ENCODE results near the gene ITGAE.

The ITGAE gene

GRCh38 chr17:3768341-3768740, 32.6 kb downstream of the ITGAE start:
- Histone ChIP-seq H3K4me1 (ENCODE audit: control insufficient read depth, insufficient read depth, low read length) (no peaks in the 10 kb centered on the region), H3K9me3 (ENCODE audit: control insufficient read depth, insufficient read depth, low read depth, low read length) (no peaks in the 10 kb centered on the region), H3K4me3 (ENCODE audit: low read depth, low read length) (no peak overlapping the region), H3K27ac (ENCODE audit: extremely low read depth, low read depth, low read length) (no peak overlapping the region), H3K36me3 (ENCODE audit: control insufficient read depth in 2 of 2, insufficient read depth in 1 of 2, low read length in 2 of 2) (no peaks in the 10 kb centered on the region)
- ChIA-PET CTCF (no interaction called here), POLR2A (no interaction called here)
- TF ChIP-seq KLF10 (tag by site-specific recombination; IDR thresholded peaks at IDR 0.05) (no peak), ZNF830 (tag by site-specific recombination; IDR thresholded peaks at IDR 0.05; ENCODE audit: low read depth) (no peak), ZNF394 (tag by site-specific recombination; IDR thresholded peaks at IDR 0.05; ENCODE audit: borderline replicate concordance) (no peak), ZNF48 (tag by site-specific recombination; IDR thresholded peaks at IDR 0.05) (no peak), ZNF600 (tag by site-specific recombination; IDR thresholded peaks at IDR 0.05) (no peak), ZNF473 (tag by site-specific recombination; IDR thresholded peaks at IDR 0.05) (no peak), ZNF629 (tag by site-specific recombination; IDR thresholded peaks at IDR 0.05) (no peak), FEZF1 (tag by site-specific recombination; IDR thresholded peaks at IDR 0.05) (no peak), ZNF148 (tag by site-specific recombination; IDR thresholded peaks at IDR 0.05; ENCODE audit: borderline replicate concordance) (no peak), ZNF2 (tag by site-specific recombination; IDR thresholded peaks at IDR 0.05) (no peak), ZNF221 (tag by site-specific recombination; IDR thresholded peaks at IDR 0.05; ENCODE audit: borderline replicate concordance) (no peak)
- TF ChIP-seq, protein P1, sequence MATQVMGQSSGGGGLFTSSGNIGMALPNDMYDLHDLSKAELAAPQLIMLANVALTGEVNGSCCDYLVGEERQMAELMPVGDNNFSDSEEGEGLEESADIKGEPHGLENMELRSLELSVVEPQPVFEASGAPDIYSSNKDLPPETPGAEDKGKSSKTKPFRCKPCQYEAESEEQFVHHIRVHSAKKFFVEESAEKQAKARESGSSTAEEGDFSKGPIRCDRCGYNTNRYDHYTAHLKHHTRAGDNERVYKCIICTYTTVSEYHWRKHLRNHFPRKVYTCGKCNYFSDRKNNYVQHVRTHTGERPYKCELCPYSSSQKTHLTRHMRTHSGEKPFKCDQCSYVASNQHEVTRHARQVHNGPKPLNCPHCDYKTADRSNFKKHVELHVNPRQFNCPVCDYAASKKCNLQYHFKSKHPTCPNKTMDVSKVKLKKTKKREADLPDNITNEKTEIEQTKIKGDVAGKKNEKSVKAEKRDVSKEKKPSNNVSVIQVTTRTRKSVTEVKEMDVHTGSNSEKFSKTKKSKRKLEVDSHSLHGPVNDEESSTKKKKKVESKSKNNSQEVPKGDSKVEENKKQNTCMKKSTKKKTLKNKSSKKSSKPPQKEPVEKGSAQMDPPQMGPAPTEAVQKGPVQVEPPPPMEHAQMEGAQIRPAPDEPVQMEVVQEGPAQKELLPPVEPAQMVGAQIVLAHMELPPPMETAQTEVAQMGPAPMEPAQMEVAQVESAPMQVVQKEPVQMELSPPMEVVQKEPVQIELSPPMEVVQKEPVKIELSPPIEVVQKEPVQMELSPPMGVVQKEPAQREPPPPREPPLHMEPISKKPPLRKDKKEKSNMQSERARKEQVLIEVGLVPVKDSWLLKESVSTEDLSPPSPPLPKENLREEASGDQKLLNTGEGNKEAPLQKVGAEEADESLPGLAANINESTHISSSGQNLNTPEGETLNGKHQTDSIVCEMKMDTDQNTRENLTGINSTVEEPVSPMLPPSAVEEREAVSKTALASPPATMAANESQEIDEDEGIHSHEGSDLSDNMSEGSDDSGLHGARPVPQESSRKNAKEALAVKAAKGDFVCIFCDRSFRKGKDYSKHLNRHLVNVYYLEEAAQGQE (tag by site-specific recombination; IDR thresholded peaks at IDR 0.05) = no peak
- TF ChIP-seq, protein P2, sequence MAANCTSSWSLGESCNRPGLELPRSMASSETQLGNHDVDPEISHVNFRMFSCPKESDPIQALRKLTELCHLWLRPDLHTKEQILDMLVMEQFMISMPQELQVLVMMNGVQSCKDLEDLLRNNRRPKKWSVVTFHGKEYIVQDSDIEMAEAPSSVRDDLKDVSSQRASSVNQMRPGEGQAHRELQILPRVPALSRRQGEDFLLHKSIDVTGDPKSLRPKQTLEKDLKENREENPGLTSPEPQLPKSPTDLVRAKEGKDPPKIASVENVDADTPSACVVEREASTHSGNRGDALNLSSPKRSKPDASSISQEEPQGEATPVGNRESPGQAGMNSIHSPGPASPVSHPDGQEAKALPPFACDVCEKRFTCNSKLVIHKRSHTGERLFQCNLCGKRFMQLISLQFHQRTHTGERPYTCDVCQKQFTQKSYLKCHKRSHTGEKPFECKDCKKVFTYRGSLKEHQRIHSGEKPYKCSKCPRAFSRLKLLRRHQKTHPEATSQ (tag by site-specific recombination; IDR thresholded peaks at IDR 0.05) = no peak

DNA sequence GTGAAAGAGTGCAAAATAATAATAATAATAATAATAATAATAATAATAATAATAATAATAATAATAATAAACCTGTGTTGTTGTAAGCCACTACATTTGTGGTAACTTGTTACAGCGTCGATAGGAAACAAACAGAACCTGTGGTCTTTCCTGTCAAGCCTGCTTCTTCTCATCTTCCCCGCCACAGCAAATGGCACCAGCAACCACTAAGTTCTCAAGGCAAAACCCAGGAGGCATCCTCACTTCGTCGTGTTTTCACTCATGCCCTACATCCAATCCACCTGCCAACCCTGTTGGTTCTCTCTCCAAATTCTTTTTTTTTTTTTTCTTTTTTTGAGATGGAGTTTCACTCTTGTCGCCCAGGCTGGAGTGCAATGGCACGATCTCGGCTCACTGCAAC, 34.2 kb downstream of the ITGAE start:
- Histone ChIP-seq H3K4me1 (ENCODE audit: control insufficient read depth, insufficient read depth, low read length) (no peaks in the 10 kb centered on the region), H3K27ac (ENCODE audit: extremely low read depth, low read depth, low read length) (no peak overlapping the region), H3K4me3 (ENCODE audit: low read depth, low read length) (no peak overlapping the region), H3K9me3 (ENCODE audit: control insufficient read depth, insufficient read depth, low read depth, low read length) (no peaks in the 10 kb centered on the region), H3K36me3 (ENCODE audit: control insufficient read depth in 2 of 2, insufficient read depth in 1 of 2, low read length in 2 of 2) (no peaks in the 10 kb centered on the region)
- POLR2A ChIA-PET = no interaction called here
- CTCF ChIA-PET = interaction anchor here (4.8 kb wide), 1 partner anchor 29 kb away, joined by 22 read pairs; no protein-coding TSS in a partner anchor
- TF ChIP-seq ZNF23 (tag by site-specific recombination; IDR thresholded peaks at IDR 0.05; ENCODE audit: borderline replicate concordance) = no peak
- TF ChIP-seq ZNF221 (tag by site-specific recombination; IDR thresholded peaks at IDR 0.05; ENCODE audit: borderline replicate concordance) = no peak
- no peak for TF ChIP-seq PRDM6 (tag by site-specific recombination; IDR thresholded peaks at IDR 0.05)
- TF ChIP-seq BCL11B (tag by site-specific recombination; IDR thresholded peaks at IDR 0.05; ENCODE audit: low read depth) = no peak

Measured in HEK293 (cell line).